Neural cell (in vitro differentiated cells): ENCODE results near the gene IGLON5.

Experiments used
- CTCF ChIP-seq: fragments of 450-650 bp; IDR thresholded peaks from 2 replicates; pipeline ENCODE4 v1.5.1; 2014; ENCODE audit warnings: antibody characterized with exemption, mild to moderate bottlenecking, moderate library complexity; ENCODE audit not compliant: poor library complexity, severe bottlenecking
- TAF1 ChIP-seq: IDR thresholded peaks from 2 replicates; pipeline ENCODE4 v1.6.1; 2012; ENCODE audit warnings: low read depth

DNA sequence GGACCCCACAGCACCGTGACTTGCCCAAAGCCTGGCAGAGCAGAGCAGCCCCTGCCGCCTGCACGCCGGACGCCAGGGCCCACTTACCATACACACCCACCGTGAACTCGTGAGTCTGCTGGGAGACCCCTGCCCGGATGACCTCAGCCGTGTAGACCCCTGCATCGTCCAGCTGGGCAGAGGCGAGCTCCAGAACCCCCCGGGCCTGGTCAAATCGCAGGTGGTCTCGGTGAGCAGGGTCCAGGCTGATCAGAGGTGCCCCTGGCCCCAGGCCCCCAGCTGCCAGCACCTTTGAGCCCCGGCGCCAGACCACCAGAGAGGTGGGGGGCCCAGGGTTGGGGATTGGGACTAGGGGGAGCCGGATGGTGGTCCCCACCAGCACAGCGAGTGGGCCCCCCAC, 29.6 kb downstream of the IGLON5 start:
- no peak for TF ChIP-seq TAF1
- TF ChIP-seq CTCF, result no peak
